Mesenchymal stem cell (in vitro differentiated cells and primary cell): ENCODE measurements around the gene NUDT16L1.
A peak's percentile ranks its signal among the peaks of the same experiment; 100 is the strongest.

Experiments
- DNase-seq: peaks from one replicate; pipeline ENCODE4 v3.0.0-alpha.2; 2013
- H2AFZ ChIP-seq: one replicate; pipeline ENCODE4 v1.6.1; 2013; ENCODE audit warnings: low read depth, mild to moderate bottlenecking, control low read depth, inconsistent platforms, low read length, moderate library complexity
- H2AK5ac ChIP-seq: 2 replicates; pipeline ENCODE4 v1.6.1; 2013; ENCODE audit warnings: low read length, moderate library complexity, mild to moderate bottlenecking, inconsistent platforms; ENCODE audit not compliant: severe bottlenecking
- H2BK120ac ChIP-seq: one replicate; pipeline ENCODE4 v1.6.1; 2013; ENCODE audit warnings: low read depth, mild to moderate bottlenecking, inconsistent platforms, low read length, moderate library complexity
- H2BK12ac ChIP-seq, 2 experiments: one replicate each; pipeline ENCODE4 v1.6.1; 2013; ENCODE audit warnings: inconsistent platforms in 2 of 2, low read length in 2 of 2, mild to moderate bottlenecking in 2 of 2, moderate library complexity in 2 of 2, control low read depth in 1 of 2
- H2BK15ac ChIP-seq: one replicate; pipeline ENCODE4 v1.6.1; 2013; ENCODE audit warnings: mild to moderate bottlenecking, low read depth, inconsistent platforms; ENCODE audit not compliant: poor library complexity, severe bottlenecking
- H2BK5ac ChIP-seq: 2 replicates; pipeline ENCODE4 v1.6.1; 2013; ENCODE audit warnings: low read depth, mild to moderate bottlenecking, low read length, control low read depth, inconsistent platforms; ENCODE audit not compliant: poor library complexity, severe bottlenecking
- H3K14ac ChIP-seq, 2 experiments: one replicate each; pipeline ENCODE4 v1.6.1; 2013; ENCODE audit warnings: inconsistent platforms in 2 of 2, low read length in 2 of 2, control low read depth in 1 of 2, mild to moderate bottlenecking in 1 of 2, moderate library complexity in 1 of 2
- H3K18ac ChIP-seq, 2 experiments: one replicate each; pipeline ENCODE4 v1.6.1; 2013; ENCODE audit warnings: inconsistent platforms in 2 of 2, low read length in 2 of 2, control low read depth in 1 of 2, low read depth in 1 of 2, mild to moderate bottlenecking in 1 of 2
- H3K23ac ChIP-seq, 2 experiments: one replicate each; pipeline ENCODE4 v1.6.1; 2013; ENCODE audit warnings: inconsistent platforms in 2 of 2, low read length in 2 of 2, mild to moderate bottlenecking in 2 of 2, moderate library complexity in 2 of 2, control low read depth in 1 of 2
- H3K27ac ChIP-seq: 2 replicates; pipeline ENCODE4 v1.5.1; 2013; ENCODE audit warnings: mild to moderate bottlenecking, moderate library complexity, low read length, control low read depth, inconsistent platforms; ENCODE audit not compliant: poor library complexity, severe bottlenecking
- H3K27me3 ChIP-seq, 2 experiments: 2 replicates each; pipeline versions ENCODE4 v1.6.1 to v1.7.0; 2013; ENCODE audit warnings: low read length in 2 of 2, mild to moderate bottlenecking in 2 of 2, moderate library complexity in 2 of 2, control low read depth in 1 of 2, inconsistent platforms in 1 of 2; ENCODE audit not compliant: control insufficient read depth in 1 of 2, insufficient read depth in 1 of 2
- H3K36me3 ChIP-seq, 2 experiments: 2 replicates each; pipeline versions ENCODE4 v1.6.1 to v1.7.0; 2013; ENCODE audit warnings: low read length in 2 of 2, control low read depth in 1 of 2, inconsistent platforms in 1 of 2, low read depth in 1 of 2, mild to moderate bottlenecking in 1 of 2; ENCODE audit not compliant: insufficient read depth in 2 of 2, control insufficient read depth in 1 of 2
- H3K4ac ChIP-seq, 2 experiments: one replicate each; pipeline ENCODE4 v1.6.1; 2013; ENCODE audit warnings: inconsistent platforms in 2 of 2, low read length in 2 of 2, mild to moderate bottlenecking in 2 of 2, moderate library complexity in 2 of 2, control low read depth in 1 of 2, low read depth in 1 of 2
- H3K4me1 ChIP-seq: 2 replicates; pipeline ENCODE4 v1.6.1; 2013; ENCODE audit warnings: low read depth, low read length, control low read depth; ENCODE audit not compliant: control insufficient read depth, insufficient read depth
- H3K4me2 ChIP-seq: 2 replicates; pipeline ENCODE4 v1.6.1; 2013; ENCODE audit warnings: low read length, mild to moderate bottlenecking, inconsistent platforms; ENCODE audit not compliant: poor library complexity, severe bottlenecking
- H3K4me3 ChIP-seq, 2 experiments: 2 replicates each; pipeline versions ENCODE4 v1.5.1 to v1.7.0; 2013; ENCODE audit warnings: low read length in 2 of 2, mild to moderate bottlenecking in 2 of 2, control low read depth in 1 of 2, low read depth in 1 of 2; ENCODE audit not compliant: insufficient read depth in 1 of 2
- H3K79me1 ChIP-seq: replicated peaks from 2 replicates; pipeline ENCODE4 v1.6.1; 2013; ENCODE audit warnings: mild to moderate bottlenecking, control low read depth, low read length, inconsistent platforms; ENCODE audit not compliant: poor library complexity, severe bottlenecking
- H3K9ac ChIP-seq: 2 replicates; pipeline ENCODE4 v1.7.0; 2013; ENCODE audit warnings: mild to moderate bottlenecking, low read length, moderate library complexity
- H3K9me3 ChIP-seq: 2 replicates; pipeline ENCODE4 v1.7.0; 2013; ENCODE audit warnings: mild to moderate bottlenecking, low read length; ENCODE audit not compliant: control insufficient read depth
- H4K8ac ChIP-seq: one replicate; pipeline ENCODE4 v1.6.1; 2013; ENCODE audit warnings: inconsistent platforms, mild to moderate bottlenecking, low read length, moderate library complexity
- H4K91ac ChIP-seq: one replicate; pipeline ENCODE4 v1.6.1; 2013; ENCODE audit warnings: mild to moderate bottlenecking, low read length, inconsistent platforms
- WGBS: methylation state at CpG from one replicate; pipeline ENCODE4 v1.1.7; 2013; ENCODE audit warnings: mixed read lengths; 5-methylcytosine and 5-hydroxymethylcytosine counted together

Gene NUDT16L1

DNA sequence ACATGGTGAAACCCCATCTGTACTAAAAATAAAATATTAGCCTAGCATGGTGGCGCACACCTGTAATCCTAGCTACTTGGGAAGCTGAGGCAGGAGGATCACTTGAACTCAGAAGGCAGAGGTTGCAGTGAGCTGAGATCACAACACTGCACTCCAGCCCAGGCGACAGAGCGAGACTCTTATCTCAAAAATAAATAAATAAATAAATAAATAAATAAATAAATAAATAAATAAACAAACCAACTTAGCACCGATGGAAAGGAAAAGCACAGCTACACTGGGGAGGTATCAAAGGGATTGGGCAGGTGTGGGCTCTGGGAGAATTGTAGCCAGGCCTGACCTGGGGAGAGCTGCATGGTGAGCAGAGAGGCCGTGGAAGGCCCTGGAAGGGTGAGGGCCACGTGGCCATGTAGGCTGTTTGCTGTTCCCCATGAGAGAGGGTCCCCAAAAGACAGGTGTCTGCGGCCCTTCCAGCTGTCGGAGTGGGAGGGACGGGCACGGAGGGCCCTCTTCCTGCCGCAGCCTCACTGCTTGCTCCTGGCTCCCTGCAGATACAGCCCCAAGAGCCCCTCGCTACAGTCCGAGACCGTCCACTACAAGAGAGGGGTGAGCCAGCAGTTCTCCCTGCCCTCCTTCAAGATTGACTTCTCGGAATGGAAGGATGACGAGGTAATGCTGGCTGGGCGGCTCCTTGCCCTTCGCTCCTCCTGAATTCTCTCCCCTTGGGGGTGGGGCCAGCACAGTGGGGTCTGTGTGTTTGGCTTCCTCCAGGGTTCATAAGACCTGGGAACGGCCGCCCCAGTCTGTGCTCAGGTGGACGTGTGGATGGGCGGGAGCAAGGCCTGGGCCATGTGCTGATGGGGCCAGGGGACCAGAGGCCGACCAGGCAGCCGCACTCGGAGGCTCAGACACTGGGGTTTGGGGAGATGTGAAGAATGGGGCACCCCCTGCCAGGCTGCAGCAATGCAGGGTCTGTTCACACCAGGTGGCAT is 36.4 kb upstream of the NUDT16L1 start:
- no peak overlapping the region for H2BK120ac ChIP-seq
- peaks cover 44% of the 10 kb centered on the region for H3K4me1 ChIP-seq
- H3K18ac ChIP-seq = no peak overlapping the region
- H3K9ac ChIP-seq = no peak overlapping the region
- no peaks in the 10 kb centered on the region for H3K9me3 ChIP-seq
- H2AK5ac ChIP-seq = no peak overlapping the region
- no peak overlapping the region for H2AFZ ChIP-seq
- H4K8ac ChIP-seq = no peak overlapping the region
- H3K14ac ChIP-seq = no peak overlapping the region
- no peak overlapping the region for H2BK5ac ChIP-seq
- H3K36me3 ChIP-seq = peaks cover 67 to 86% of the 10 kb centered on the region in 2 experiments
- no peaks in the 10 kb centered on the region for H3K27me3 ChIP-seq
- no peak overlapping the region for H3K23ac ChIP-seq
- no peak for DNase-seq
- no peak overlapping the region for H3K27ac ChIP-seq
- no peak overlapping the region for H3K4me3 ChIP-seq
- H2BK12ac ChIP-seq = no peak overlapping the region
- no peak overlapping the region for H3K4me2 ChIP-seq
- no peak overlapping the region for H4K91ac ChIP-seq
- H2BK15ac ChIP-seq = no peak overlapping the region
- no peak overlapping the region for H3K4ac ChIP-seq
- 95% methylated on average over 23 of the region's 25 CpGs for WGBS
- H3K79me1 ChIP-seq = peaks cover 73% of the 10 kb centered on the region

DNA sequence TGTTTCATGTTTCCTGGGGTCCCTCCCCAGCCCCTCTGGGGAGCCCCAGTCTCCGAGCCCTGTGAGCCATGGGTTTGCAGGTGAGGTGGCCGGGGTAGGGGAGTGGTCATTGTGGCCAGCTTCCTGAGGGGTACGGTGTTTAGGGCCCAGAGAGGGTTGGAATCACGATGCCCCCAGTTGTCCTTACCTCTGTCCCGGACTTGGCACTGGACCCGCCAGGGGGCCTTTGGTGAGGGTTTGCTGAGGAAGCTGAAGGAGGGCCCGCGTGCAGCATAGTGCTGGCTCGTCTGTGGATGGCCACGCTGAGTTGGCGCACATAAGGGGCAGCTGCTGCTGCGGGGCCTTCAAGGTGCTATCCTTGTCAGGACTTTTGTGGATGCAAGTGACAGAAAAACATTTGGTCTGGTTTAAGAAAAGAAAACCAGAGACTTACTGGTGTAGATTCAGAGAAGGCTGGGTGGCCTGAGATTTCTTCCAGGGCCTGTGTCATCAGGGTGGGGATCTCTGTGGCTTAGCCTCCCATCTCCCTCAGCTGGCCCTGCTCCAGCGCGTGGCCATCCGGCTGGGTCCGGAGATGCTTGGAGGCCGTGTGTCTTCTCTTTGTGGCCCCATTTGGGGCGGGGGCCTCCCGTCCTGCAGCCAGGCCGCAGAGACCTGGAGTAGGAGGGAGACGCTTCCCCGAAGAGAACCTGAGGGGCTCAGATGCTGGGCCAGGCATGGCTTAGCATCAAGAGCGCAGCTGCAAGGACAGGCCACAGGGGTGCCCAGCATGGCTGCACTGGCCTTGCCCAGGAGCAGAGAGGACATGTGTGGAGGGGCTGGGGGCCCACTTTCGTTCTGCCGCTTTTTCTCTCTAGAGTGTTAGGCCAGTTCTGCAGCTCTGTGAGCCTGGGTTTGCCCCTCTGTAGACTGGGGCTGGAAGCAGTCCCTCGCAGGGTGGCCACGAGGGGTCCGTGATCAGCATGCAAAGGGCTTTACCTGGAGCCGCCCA is 33.7 kb upstream of the NUDT16L1 start:
- H2AFZ ChIP-seq = no peak overlapping the region
- DNase-seq = no peak
- H3K23ac ChIP-seq = no peak overlapping the region
- H3K4ac ChIP-seq = no peak overlapping the region
- H2AK5ac ChIP-seq = no peak overlapping the region
- no peak overlapping the region for H2BK12ac ChIP-seq
- peaks cover 35% of the 10 kb centered on the region for H3K4me1 ChIP-seq
- H2BK5ac ChIP-seq = no peak overlapping the region
- 96% methylated on average over 29 of the region's 29 CpGs for WGBS
- H3K9ac ChIP-seq = peak overlapping the region; percentile 22
- no peak overlapping the region for H3K4me2 ChIP-seq
- no peak overlapping the region for H4K8ac ChIP-seq
- H3K18ac ChIP-seq = no peak overlapping the region
- H3K4me3 ChIP-seq = no peak overlapping the region
- H2BK15ac ChIP-seq = peak overlapping the region; percentile 8
- no peak overlapping the region for H3K14ac ChIP-seq
- peaks cover 66% of the 10 kb centered on the region for H3K79me1 ChIP-seq
- H3K36me3 ChIP-seq = peaks cover 60 to 89% of the 10 kb centered on the region in 2 experiments
- no peak overlapping the region for H3K27ac ChIP-seq
- H4K91ac ChIP-seq = no peak overlapping the region
- no peak overlapping the region for H2BK120ac ChIP-seq
- no peaks in the 10 kb centered on the region for H3K9me3 ChIP-seq
- no peaks in the 10 kb centered on the region for H3K27me3 ChIP-seq

GRCh38 chr16:4660454-4661007 is 32.8 kb upstream of the NUDT16L1 start:
- Histone ChIP-seq H3K18ac (no peak overlapping the region), H2BK5ac (no peak overlapping the region), H3K4me2 (no peak overlapping the region), H3K79me1 (peaks cover 59% of the 10 kb centered on the region), H3K9ac (peak overlapping the region; percentile 37), H2AK5ac (no peak overlapping the region), H4K91ac (no peak overlapping the region), H3K27ac (no peak overlapping the region), H3K4ac (no peak overlapping the region), H2BK15ac (no peak overlapping the region), H3K27me3 (no peaks in the 10 kb centered on the region), H2BK12ac (no peak overlapping the region), H2BK120ac (no peak overlapping the region), H4K8ac (no peak overlapping the region), H3K9me3 (no peaks in the 10 kb centered on the region), H3K4me3 (no peak overlapping the region), H3K23ac (no peak overlapping the region), H3K36me3 (peaks cover 54 to 89% of the 10 kb centered on the region in 2 experiments), H2AFZ (no peak overlapping the region), H3K14ac (no peak overlapping the region), H3K4me1 (peaks cover 29% of the 10 kb centered on the region)
- no peak for DNase-seq
- WGBS = 88% methylated on average over 18 of the region's 18 CpGs
